GM18499 (cell line): ENCODE results near the gene PAM.
A peak's percentile ranks its signal among the peaks of the same experiment; 100 is the strongest.
"Not testable (repeated sequence)": the region's sequence is repeated elsewhere in the genome, so short reads cannot be mapped to it uniquely, and the experiment has no call there.

Experiments
- ATAC-seq: cut with Tn5 transposase; IDR thresholded peaks from one replicate; pipeline ENCODE4 v1.9.1; 2021; ENCODE audit warnings: moderate number of reproducible peaks; ENCODE audit not compliant: insufficient read depth, unreplicated experiment

The PAM gene

GRCh38 chr5:102971676-102972293, 216.7 kb downstream of the PAM start:
- no peak for ATAC-seq

GRCh38 chr5:102974177-102974576, 219.1 kb downstream of the PAM start:
- no peak for ATAC-seq

- ATAC-seq: no peak
These were observed 219.9 kb downstream of the PAM start for GRCh38 chr5:102975045-102975444.

GRCh38 chr5:102975457-102976182, 220.5 kb downstream of the PAM start:
- no peak for ATAC-seq

GRCh38 chr5:102981957-102982635, 227.0 kb downstream of the PAM start:
- no peak for ATAC-seq

- no peak for ATAC-seq
These were observed 231.0 kb downstream of the PAM start for GRCh38 chr5:102986074-102986473.

GRCh38 chr5:102988459-102988858, 233.4 kb downstream of the PAM start:
- ATAC-seq: no peak

- ATAC-seq: no peak
These were observed 236.7 kb downstream of the PAM start for GRCh38 chr5:102991802-102992201.

- ATAC-seq: no peak
These were observed 241.0 kb downstream of the PAM start for GRCh38 chr5:102996011-102996575.

- no peak for ATAC-seq
These were observed 243.1 kb downstream of the PAM start for GRCh38 chr5:102998224-102998623.

GRCh38 chr5:102999191-102999590, 244.1 kb downstream of the PAM start:
- no peak for ATAC-seq

- ATAC-seq: not testable (repeated sequence)
These were observed 244.5 kb downstream of the PAM start for GRCh38 chr5:102999621-103000020.

GRCh38 chr5:103000089-103000488, 245.0 kb downstream of the PAM start:
- ATAC-seq: no peak

- ATAC-seq: no peak
These were observed 248.8 kb downstream of the PAM start for GRCh38 chr5:103003872-103004271.

- no peak for ATAC-seq
These were observed 250.2 kb downstream of the PAM start for GRCh38 chr5:103005276-103005675.

GRCh38 chr5:103006921-103007320, 251.8 kb downstream of the PAM start:
- ATAC-seq: no peak

GRCh38 chr5:103010168-103010567, 255.1 kb downstream of the PAM start:
- ATAC-seq: peak; percentile 62

GRCh38 chr5:103013933-103014552, 258.9 kb downstream of the PAM start:
- ATAC-seq: no peak

GRCh38 chr5:103014983-103015382, 259.9 kb downstream of the PAM start:
- ATAC-seq: no peak

- ATAC-seq: no peak
These were observed 261.1 kb downstream of the PAM start for GRCh38 chr5:103016167-103016566.

GRCh38 chr5:103019804-103020203, 264.7 kb downstream of the PAM start:
- no peak for ATAC-seq
